ENCODE measurements around the gene DGUOK. TPM values are rescaled to one million over a fixed set of nuclear protein-coding genes. Genes with fewer than 3 reads are reported as not detected.

DGUOK gene
- total and polyA plus RNA-seq, 2 experiments from 2014 or later = 68.4 to 287 TPM

DNA sequence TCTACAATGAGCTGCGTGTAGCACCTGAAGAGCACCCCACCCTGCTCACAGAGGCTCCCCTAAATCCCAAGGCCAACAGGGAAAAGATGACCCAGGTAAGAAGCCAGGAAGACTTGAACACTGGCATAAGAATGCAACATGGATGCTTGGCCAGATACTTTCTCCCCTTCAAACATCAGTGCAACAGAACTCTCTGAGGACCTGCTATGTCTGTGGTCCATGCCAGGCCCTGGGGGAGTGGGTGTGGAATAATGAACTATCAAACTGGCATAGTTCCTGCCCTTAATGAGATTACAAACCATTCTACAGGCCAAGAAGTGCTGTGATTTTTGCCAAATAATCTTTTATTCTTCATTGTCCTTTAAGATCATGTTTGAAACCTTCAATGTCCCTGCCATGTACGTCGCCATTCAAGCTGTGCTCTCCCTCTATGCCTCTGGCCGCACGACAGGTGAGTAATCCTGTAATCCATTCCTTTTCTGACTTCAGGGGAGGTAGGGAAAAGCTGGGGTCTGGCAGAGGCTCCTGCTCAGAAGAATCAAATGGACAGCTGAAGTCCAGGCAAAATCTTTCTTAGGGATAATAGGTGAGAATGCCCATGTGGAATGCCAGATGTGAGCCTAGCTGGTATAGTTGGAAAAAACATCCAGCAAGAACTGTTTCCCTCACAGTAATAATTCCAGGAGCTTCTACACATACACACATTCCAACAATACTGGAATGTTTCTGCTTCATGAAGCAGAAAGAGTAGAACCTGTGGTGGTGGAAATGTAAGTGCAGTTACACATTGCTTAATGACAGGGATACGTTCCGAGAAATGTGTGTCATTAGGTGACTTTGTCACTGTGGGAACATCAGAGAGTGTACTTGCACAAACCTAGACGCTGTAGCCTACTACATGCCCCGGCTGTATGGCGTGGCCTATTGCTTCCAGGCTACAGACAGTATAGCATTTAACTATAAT lies 17.7 kb upstream of the DGUOK start:
- no peak for ATAC-seq
- H3K4me3 Mint-ChIP-seq = no peak overlapping the region
- H2AFZ ChIP-seq = no peak overlapping the region; the same call in 1 of the 2 replicates

More for the DNA sequence above, 17.7 kb upstream of the DGUOK start:
- no peaks in the 10 kb centered on the region for H3K9me2 ChIP-seq (ENCODE audit: insufficient read depth)
- no peaks in the 10 kb centered on the region for H4K20me1 ChIP-seq (replicated peaks; ENCODE audit: insufficient read depth)
- no peaks in the 10 kb centered on the region for H3K79me2 ChIP-seq (replicated peaks; ENCODE audit: insufficient read depth)
- H3K4me3 ChIP-seq = no peak overlapping the region
- H3K36me3 Mint-ChIP-seq (ENCODE audit: low read depth) = no peaks in the 10 kb centered on the region
- H3K27me3 Mint-ChIP-seq (ENCODE audit: insufficient read depth, low read depth, poor library complexity) = no peaks in the 10 kb centered on the region
- DNase-seq (ENCODE audit: low spot score) = no peak
- H3K36me3 ChIP-seq (ENCODE audit: insufficient read depth) = no peaks in the 10 kb centered on the region
- no peaks in the 10 kb centered on the region for H3K27me3 ChIP-seq (ENCODE audit: insufficient read depth)
- TF ChIP-seq NANOG (IDR thresholded peaks at IDR 0.05; ENCODE audit: borderline replicate concordance) (no peak), CREB1 (CRISPR knock-in tag; IDR thresholded peaks at IDR 0.05; ENCODE audit: low read depth) (no peak), STAT1 (IDR thresholded peaks at IDR 0.05; ENCODE audit: unreplicated experiment) (no peak), POLR2AphosphoS5 (IDR thresholded peaks at IDR 0.05; ENCODE audit: low read depth) (no peak), ZNF331 (CRISPR knock-in tag; IDR thresholded peaks at IDR 0.05; ENCODE audit: low read depth) (no peak), EZH2 (IDR thresholded peaks at IDR 0.05; ENCODE audit: low read depth, unreplicated experiment) (no peak), JUNB (IDR thresholded peaks at IDR 0.05; ENCODE audit: unreplicated experiment) (no peak), EZH2phosphoT487 (IDR thresholded peaks at IDR 0.05; ENCODE audit: unreplicated experiment) (no peak), ZNF114 (CRISPR knock-in tag; IDR thresholded peaks at IDR 0.05) (no peak)
- TF ChIP-seq, protein P1, sequence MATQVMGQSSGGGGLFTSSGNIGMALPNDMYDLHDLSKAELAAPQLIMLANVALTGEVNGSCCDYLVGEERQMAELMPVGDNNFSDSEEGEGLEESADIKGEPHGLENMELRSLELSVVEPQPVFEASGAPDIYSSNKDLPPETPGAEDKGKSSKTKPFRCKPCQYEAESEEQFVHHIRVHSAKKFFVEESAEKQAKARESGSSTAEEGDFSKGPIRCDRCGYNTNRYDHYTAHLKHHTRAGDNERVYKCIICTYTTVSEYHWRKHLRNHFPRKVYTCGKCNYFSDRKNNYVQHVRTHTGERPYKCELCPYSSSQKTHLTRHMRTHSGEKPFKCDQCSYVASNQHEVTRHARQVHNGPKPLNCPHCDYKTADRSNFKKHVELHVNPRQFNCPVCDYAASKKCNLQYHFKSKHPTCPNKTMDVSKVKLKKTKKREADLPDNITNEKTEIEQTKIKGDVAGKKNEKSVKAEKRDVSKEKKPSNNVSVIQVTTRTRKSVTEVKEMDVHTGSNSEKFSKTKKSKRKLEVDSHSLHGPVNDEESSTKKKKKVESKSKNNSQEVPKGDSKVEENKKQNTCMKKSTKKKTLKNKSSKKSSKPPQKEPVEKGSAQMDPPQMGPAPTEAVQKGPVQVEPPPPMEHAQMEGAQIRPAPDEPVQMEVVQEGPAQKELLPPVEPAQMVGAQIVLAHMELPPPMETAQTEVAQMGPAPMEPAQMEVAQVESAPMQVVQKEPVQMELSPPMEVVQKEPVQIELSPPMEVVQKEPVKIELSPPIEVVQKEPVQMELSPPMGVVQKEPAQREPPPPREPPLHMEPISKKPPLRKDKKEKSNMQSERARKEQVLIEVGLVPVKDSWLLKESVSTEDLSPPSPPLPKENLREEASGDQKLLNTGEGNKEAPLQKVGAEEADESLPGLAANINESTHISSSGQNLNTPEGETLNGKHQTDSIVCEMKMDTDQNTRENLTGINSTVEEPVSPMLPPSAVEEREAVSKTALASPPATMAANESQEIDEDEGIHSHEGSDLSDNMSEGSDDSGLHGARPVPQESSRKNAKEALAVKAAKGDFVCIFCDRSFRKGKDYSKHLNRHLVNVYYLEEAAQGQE (IDR thresholded peaks at IDR 0.05; ENCODE audit: unreplicated experiment) = no peak
- TF ChIP-seq, protein P2, sequence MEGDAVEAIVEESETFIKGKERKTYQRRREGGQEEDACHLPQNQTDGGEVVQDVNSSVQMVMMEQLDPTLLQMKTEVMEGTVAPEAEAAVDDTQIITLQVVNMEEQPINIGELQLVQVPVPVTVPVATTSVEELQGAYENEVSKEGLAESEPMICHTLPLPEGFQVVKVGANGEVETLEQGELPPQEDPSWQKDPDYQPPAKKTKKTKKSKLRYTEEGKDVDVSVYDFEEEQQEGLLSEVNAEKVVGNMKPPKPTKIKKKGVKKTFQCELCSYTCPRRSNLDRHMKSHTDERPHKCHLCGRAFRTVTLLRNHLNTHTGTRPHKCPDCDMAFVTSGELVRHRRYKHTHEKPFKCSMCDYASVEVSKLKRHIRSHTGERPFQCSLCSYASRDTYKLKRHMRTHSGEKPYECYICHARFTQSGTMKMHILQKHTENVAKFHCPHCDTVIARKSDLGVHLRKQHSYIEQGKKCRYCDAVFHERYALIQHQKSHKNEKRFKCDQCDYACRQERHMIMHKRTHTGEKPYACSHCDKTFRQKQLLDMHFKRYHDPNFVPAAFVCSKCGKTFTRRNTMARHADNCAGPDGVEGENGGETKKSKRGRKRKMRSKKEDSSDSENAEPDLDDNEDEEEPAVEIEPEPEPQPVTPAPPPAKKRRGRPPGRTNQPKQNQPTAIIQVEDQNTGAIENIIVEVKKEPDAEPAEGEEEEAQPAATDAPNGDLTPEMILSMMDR (conservative IDR thresholded peaks at IDR 0.05; ENCODE audit: low read depth in 2 of 2) = no peak
- TF ChIP-seq, protein P3, sequence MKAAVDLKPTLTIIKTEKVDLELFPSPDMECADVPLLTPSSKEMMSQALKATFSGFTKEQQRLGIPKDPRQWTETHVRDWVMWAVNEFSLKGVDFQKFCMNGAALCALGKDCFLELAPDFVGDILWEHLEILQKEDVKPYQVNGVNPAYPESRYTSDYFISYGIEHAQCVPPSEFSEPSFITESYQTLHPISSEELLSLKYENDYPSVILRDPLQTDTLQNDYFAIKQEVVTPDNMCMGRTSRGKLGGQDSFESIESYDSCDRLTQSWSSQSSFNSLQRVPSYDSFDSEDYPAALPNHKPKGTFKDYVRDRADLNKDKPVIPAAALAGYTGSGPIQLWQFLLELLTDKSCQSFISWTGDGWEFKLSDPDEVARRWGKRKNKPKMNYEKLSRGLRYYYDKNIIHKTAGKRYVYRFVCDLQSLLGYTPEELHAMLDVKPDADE (IDR thresholded peaks at IDR 0.05) = no peak
- TF ChIP-seq, protein P4, sequence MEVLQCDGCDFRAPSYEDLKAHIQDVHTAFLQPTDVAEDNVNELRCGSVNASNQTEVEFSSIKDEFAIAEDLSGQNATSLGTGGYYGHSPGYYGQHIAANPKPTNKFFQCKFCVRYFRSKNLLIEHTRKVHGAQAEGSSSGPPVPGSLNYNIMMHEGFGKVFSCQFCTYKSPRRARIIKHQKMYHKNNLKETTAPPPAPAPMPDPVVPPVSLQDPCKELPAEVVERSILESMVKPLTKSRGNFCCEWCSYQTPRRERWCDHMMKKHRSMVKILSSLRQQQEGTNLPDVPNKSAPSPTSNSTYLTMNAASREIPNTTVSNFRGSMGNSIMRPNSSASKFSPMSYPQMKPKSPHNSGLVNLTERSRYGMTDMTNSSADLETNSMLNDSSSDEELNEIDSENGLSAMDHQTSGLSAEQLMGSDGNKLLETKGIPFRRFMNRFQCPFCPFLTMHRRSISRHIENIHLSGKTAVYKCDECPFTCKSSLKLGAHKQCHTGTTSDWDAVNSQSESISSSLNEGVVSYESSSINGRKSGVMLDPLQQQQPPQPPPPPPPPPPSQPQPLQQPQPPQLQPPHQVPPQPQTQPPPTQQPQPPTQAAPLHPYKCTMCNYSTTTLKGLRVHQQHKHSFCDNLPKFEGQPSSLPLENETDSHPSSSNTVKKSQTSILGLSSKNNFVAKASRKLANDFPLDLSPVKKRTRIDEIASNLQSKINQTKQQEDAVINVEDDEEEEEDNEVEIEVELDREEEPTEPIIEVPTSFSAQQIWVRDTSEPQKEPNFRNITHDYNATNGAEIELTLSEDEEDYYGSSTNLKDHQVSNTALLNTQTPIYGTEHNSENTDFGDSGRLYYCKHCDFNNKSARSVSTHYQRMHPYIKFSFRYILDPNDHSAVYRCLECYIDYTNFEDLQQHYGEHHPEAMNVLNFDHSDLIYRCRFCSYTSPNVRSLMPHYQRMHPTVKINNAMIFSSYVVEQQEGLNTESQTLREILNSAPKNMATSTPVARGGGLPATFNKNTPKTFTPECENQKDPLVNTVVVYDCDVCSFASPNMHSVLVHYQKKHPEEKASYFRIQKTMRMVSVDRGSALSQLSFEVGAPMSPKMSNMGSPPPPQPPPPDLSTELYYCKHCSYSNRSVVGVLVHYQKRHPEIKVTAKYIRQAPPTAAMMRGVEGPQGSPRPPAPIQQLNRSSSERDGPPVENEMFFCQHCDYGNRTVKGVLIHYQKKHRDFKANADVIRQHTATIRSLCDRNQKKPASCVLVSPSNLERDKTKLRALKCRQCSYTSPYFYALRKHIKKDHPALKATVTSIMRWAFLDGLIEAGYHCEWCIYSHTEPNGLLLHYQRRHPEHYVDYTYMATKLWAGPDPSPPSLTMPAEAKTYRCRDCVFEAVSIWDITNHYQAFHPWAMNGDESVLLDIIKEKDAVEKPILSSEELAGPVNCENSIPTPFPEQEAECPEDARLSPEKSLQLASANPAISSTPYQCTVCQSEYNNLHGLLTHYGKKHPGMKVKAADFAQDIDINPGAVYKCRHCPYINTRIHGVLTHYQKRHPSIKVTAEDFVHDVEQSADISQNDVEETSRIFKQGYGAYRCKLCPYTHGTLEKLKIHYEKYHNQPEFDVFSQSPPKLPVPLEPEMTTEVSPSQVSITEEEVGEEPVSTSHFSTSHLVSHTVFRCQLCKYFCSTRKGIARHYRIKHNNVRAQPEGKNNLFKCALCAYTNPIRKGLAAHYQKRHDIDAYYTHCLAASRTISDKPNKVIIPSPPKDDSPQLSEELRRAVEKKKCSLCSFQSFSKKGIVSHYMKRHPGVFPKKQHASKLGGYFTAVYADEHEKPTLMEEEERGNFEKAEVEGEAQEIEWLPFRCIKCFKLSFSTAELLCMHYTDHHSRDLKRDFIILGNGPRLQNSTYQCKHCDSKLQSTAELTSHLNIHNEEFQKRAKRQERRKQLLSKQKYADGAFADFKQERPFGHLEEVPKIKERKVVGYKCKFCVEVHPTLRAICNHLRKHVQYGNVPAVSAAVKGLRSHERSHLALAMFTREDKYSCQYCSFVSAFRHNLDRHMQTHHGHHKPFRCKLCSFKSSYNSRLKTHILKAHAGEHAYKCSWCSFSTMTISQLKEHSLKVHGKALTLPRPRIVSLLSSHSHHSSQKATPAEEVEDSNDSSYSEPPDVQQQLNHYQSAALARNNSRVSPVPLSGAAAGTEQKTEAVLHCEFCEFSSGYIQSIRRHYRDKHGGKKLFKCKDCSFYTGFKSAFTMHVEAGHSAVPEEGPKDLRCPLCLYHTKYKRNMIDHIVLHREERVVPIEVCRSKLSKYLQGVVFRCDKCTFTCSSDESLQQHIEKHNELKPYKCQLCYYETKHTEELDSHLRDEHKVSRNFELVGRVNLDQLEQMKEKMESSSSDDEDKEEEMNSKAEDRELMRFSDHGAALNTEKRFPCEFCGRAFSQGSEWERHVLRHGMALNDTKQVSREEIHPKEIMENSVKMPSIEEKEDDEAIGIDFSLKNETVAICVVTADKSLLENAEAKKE (CRISPR knock-in tag; IDR thresholded peaks at IDR 0.05) = no peak
- no peaks in the 10 kb centered on the region for H3F3A ChIP-seq (replicated peaks; ENCODE audit: low read depth)
- H3K9me3 Mint-ChIP-seq = no peaks in the 10 kb centered on the region
- no peak overlapping the region for H3K4me2 ChIP-seq
- peaks cover 6% of the 10 kb centered on the region for H3K4me1 Mint-ChIP-seq
- no peak overlapping the region for H3K27ac Mint-ChIP-seq
- H3K4me1 ChIP-seq (ENCODE audit: insufficient read depth) = 0 out of 2 replicates have a peak, but pooled peaks cover 3% of the 10 kb centered on the region
- no peak overlapping the region for H3K27ac ChIP-seq (ENCODE audit: low read depth)

Data from GM23338 (cell line).